ENCODE data around the gene IL11RA.

DNA sequence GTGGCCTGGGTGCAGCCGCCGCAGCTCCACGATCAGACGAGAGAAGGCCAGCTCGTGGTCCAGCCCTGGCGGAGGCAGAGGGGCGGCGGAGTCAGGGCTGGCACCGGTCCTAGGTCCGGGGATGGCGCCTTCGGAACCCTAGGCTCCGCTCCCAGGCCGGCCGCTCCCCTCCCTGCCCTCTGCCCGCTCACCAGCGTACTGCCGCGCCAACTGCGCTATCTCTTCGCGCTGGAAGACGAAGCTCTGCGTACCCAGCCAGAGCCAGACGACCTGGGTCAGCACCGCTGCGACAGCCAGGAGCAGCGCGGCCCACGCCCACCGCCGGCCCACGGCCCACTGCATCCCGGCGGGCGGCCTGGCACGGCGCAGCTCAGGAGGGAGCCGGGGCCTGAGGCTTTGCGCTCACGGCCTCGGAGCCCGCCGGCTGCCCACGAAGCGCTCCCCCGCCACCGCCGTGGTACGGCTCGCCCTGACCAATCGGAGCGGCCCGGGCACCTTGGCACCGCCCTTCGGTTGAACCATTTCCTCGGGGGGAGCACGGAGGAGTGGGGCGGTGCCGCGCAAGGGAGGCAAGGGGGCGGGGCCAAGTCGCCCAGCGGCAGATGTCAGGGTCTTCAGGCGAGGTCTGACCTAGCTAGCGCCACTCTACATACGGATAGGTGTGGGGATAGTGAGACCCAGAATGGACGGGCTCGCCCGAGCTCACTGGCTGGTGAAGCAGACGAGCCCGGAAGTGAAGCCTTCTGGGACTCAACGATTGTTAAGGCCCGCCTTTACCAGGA is 14.4 kb upstream of the IL11RA start, which contains the start of gene SIGMAR1:
- TF ChIP-seq EWSR1 (IDR thresholded peaks at IDR 0.05; ENCODE audit: borderline replicate concordance, low read depth, partially characterized antibody) (no peak), YY1 (IDR thresholded peaks at IDR 0.05; ENCODE audit: borderline replicate concordance in 1 of 3, control insufficient read depth in 1 of 3, extremely low read depth in 1 of 3, insufficient read depth in 3 of 3, insufficient read length in 1 of 3, insufficient replicate concordance in 2 of 3, low read depth in 1 of 3, low read length in 2 of 3) (no peak), GTF2F1 (IDR thresholded peaks at IDR 0.05; ENCODE audit: low read depth, low read length) (no peak), RBM22 (IDR thresholded peaks at IDR 0.05; ENCODE audit: low read depth, low read length, poor library complexity, severe bottlenecking) (no peak)
- TF ChIP-seq, protein P1, sequence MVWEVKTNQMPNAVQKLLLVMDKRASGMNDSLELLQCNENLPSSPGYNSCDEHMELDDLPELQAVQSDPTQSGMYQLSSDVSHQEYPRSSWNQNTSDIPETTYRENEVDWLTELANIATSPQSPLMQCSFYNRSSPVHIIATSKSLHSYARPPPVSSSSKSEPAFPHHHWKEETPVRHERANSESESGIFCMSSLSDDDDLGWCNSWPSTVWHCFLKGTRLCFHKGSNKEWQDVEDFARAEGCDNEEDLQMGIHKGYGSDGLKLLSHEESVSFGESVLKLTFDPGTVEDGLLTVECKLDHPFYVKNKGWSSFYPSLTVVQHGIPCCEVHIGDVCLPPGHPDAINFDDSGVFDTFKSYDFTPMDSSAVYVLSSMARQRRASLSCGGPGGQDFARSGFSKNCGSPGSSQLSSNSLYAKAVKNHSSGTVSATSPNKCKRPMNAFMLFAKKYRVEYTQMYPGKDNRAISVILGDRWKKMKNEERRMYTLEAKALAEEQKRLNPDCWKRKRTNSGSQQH (CRISPR knock-in tag; IDR thresholded peaks at IDR 0.05): no peak
- TF ChIP-seq, protein P2, sequence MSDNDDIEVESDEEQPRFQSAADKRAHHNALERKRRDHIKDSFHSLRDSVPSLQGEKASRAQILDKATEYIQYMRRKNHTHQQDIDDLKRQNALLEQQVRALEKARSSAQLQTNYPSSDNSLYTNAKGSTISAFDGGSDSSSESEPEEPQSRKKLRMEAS (CRISPR knock-in tag; IDR thresholded peaks at IDR 0.05): 0 out of 2 replicates have a peak, but pooled peaks have one; percentile 75
- TF ChIP-seq, protein P3, sequence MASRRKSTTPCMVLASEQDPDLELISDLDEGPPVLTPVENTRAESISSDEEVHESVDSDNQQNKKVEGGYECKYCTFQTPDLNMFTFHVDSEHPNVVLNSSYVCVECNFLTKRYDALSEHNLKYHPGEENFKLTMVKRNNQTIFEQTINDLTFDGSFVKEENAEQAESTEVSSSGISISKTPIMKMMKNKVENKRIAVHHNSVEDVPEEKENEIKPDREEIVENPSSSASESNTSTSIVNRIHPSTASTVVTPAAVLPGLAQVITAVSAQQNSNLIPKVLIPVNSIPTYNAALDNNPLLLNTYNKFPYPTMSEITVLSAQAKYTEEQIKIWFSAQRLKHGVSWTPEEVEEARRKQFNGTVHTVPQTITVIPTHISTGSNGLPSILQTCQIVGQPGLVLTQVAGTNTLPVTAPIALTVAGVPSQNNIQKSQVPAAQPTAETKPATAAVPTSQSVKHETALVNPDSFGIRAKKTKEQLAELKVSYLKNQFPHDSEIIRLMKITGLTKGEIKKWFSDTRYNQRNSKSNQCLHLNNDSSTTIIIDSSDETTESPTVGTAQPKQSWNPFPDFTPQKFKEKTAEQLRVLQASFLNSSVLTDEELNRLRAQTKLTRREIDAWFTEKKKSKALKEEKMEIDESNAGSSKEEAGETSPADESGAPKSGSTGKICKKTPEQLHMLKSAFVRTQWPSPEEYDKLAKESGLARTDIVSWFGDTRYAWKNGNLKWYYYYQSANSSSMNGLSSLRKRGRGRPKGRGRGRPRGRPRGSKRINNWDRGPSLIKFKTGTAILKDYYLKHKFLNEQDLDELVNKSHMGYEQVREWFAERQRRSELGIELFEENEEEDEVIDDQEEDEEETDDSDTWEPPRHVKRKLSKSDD (conservative IDR thresholded peaks at IDR 0.05; ENCODE audit: low read length): no peak
- TF ChIP-seq, protein P4, sequence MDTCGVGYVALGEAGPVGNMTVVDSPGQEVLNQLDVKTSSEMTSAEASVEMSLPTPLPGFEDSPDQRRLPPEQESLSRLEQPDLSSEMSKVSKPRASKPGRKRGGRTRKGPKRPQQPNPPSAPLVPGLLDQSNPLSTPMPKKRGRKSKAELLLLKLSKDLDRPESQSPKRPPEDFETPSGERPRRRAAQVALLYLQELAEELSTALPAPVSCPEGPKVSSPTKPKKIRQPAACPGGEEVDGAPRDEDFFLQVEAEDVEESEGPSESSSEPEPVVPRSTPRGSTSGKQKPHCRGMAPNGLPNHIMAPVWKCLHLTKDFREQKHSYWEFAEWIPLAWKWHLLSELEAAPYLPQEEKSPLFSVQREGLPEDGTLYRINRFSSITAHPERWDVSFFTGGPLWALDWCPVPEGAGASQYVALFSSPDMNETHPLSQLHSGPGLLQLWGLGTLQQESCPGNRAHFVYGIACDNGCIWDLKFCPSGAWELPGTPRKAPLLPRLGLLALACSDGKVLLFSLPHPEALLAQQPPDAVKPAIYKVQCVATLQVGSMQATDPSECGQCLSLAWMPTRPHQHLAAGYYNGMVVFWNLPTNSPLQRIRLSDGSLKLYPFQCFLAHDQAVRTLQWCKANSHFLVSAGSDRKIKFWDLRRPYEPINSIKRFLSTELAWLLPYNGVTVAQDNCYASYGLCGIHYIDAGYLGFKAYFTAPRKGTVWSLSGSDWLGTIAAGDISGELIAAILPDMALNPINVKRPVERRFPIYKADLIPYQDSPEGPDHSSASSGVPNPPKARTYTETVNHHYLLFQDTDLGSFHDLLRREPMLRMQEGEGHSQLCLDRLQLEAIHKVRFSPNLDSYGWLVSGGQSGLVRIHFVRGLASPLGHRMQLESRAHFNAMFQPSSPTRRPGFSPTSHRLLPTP (IDR thresholded peaks at IDR 0.05; ENCODE audit: borderline replicate concordance, extremely low read depth, insufficient read length): no peak
